HCT116 (cell line): ENCODE data around the gene LINGO1.

Experiments used
- SP1 ChIP-seq: IDR thresholded peaks from 2 replicates; pipeline ENCODE4 v1.6.1; 2012; ENCODE audit warnings: low read depth
- TF ChIP-seq, protein P1 (sequence below): IDR thresholded peaks from 2 replicates; pipeline ENCODE4 v1.6.1; 2012; ENCODE audit warnings: low read depth
- TF ChIP-seq, protein P2 (sequence below): IDR thresholded peaks from 2 replicates; pipeline ENCODE4 v1.6.1; 2012
- TF ChIP-seq, protein P3 (sequence below), 3 experiments: fragments of 200-600 bp in 1 of 3; sonication (generic) in 1 of 3; IDR thresholded peaks in 2 of 3; conservative IDR thresholded peaks in 1 of 3; 2 replicates each; pipeline ENCODE4 v1.5.1; 2012 to 2017; ENCODE audit warnings: low read depth in 2 of 3, low read length in 2 of 3, antibody characterized with exemption in 1 of 3, borderline replicate concordance in 1 of 3, control low read depth in 1 of 3, mild to moderate bottlenecking in 1 of 3, mixed read lengths in 1 of 3, mixed run types in 1 of 3, moderate library complexity in 1 of 3; ENCODE audit not compliant: insufficient read depth in 1 of 3

DNA sequence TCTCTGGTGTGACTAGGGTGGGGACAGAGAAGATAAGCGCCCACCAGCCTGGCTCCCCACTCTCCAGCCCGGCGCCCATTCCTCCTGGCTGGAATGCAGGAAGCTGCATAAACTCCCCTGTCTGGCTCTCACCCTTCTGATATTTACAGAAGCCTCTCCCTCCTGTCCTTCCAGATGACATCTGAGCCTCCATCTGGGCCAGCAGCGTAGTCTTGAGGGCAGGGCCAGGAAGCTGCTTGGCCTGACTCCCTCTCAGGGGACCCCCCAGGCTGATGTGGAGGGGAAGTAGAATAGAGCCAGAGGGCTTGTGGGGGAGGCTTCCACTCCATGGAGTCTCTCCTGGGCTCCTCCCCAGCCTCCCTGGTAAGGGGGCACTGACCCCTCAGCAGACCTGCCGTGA, 49.9 kb downstream of the LINGO1 start:
- TF ChIP-seq, protein P1, sequence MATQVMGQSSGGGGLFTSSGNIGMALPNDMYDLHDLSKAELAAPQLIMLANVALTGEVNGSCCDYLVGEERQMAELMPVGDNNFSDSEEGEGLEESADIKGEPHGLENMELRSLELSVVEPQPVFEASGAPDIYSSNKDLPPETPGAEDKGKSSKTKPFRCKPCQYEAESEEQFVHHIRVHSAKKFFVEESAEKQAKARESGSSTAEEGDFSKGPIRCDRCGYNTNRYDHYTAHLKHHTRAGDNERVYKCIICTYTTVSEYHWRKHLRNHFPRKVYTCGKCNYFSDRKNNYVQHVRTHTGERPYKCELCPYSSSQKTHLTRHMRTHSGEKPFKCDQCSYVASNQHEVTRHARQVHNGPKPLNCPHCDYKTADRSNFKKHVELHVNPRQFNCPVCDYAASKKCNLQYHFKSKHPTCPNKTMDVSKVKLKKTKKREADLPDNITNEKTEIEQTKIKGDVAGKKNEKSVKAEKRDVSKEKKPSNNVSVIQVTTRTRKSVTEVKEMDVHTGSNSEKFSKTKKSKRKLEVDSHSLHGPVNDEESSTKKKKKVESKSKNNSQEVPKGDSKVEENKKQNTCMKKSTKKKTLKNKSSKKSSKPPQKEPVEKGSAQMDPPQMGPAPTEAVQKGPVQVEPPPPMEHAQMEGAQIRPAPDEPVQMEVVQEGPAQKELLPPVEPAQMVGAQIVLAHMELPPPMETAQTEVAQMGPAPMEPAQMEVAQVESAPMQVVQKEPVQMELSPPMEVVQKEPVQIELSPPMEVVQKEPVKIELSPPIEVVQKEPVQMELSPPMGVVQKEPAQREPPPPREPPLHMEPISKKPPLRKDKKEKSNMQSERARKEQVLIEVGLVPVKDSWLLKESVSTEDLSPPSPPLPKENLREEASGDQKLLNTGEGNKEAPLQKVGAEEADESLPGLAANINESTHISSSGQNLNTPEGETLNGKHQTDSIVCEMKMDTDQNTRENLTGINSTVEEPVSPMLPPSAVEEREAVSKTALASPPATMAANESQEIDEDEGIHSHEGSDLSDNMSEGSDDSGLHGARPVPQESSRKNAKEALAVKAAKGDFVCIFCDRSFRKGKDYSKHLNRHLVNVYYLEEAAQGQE: no peak
- TF ChIP-seq, protein P2, sequence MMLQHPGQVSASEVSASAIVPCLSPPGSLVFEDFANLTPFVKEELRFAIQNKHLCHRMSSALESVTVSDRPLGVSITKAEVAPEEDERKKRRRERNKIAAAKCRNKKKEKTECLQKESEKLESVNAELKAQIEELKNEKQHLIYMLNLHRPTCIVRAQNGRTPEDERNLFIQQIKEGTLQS: no peak
- no peak for TF ChIP-seq SP1
- TF ChIP-seq, protein P3, sequence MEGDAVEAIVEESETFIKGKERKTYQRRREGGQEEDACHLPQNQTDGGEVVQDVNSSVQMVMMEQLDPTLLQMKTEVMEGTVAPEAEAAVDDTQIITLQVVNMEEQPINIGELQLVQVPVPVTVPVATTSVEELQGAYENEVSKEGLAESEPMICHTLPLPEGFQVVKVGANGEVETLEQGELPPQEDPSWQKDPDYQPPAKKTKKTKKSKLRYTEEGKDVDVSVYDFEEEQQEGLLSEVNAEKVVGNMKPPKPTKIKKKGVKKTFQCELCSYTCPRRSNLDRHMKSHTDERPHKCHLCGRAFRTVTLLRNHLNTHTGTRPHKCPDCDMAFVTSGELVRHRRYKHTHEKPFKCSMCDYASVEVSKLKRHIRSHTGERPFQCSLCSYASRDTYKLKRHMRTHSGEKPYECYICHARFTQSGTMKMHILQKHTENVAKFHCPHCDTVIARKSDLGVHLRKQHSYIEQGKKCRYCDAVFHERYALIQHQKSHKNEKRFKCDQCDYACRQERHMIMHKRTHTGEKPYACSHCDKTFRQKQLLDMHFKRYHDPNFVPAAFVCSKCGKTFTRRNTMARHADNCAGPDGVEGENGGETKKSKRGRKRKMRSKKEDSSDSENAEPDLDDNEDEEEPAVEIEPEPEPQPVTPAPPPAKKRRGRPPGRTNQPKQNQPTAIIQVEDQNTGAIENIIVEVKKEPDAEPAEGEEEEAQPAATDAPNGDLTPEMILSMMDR (IDR thresholded peaks at IDR 0.05 in 2 of 3, conservative IDR thresholded peaks at IDR 0.05 in 1 of 3; ENCODE audit: borderline replicate concordance in 1 of 3, insufficient read depth in 1 of 3, low read depth in 2 of 3, low read length in 2 of 3): no peak
